ENCODE results near the gene HCAR1.

GRCh38 chr12:122757568-122757967, 26.9 kb upstream of the HCAR1 start:
- TF ChIP-seq CTCF (IDR thresholded peaks at IDR 0.05) (no peak), EZH2 (IDR thresholded peaks at IDR 0.05; ENCODE audit: borderline replicate concordance, insufficient read depth, low read depth, low read length, poor library complexity, severe bottlenecking) (no peak)

All from B cell (primary cell).